HFFc6 (cell line): Measurements from ENCODE around the gene USH1C. TPM values are rescaled to one million over a fixed set of nuclear protein-coding genes. Genes with fewer than 3 reads are reported as not detected.

Source experiments
- DNase-seq: peaks from one replicate; pipeline ENCODE4 v3.0.0-alpha.2; 2018
- H3K27ac Mint-ChIP-seq: 2 replicates; pipeline ENCODE4 v1.8.0; 2020; ENCODE audit warnings: mild to moderate bottlenecking, mixed read lengths
- H3K27me3 Mint-ChIP-seq: 2 replicates; pipeline ENCODE4 v1.8.0; 2021; ENCODE audit warnings: mild to moderate bottlenecking, moderate library complexity, mixed read lengths; ENCODE audit not compliant: insufficient read depth
- H3K36me3 Mint-ChIP-seq: 2 replicates; pipeline ENCODE4 v1.8.0; 2021; ENCODE audit warnings: low read depth, mixed read lengths
- H3K4me1 Mint-ChIP-seq: 2 replicates; pipeline ENCODE4 v1.8.0; 2020; ENCODE audit warnings: low read depth, mixed read lengths
- H3K4me3 Mint-ChIP-seq: 2 replicates; pipeline ENCODE4 v1.8.0; 2020; ENCODE audit warnings: mild to moderate bottlenecking, moderate library complexity, mixed read lengths
- H3K9me3 Mint-ChIP-seq: 2 replicates; pipeline ENCODE4 v1.8.0; 2020; ENCODE audit warnings: mild to moderate bottlenecking, mixed read lengths
- CTCF ChIP-seq: fragments of 200-600 bp; sonication (generic); IDR thresholded peaks from 2 replicates; pipeline ENCODE4 v1.5.0; 2021; ENCODE audit warnings: antibody characterized with exemption, mild to moderate bottlenecking
- total RNA-seq, 6 experiments: library from RNA; stranded (reverse); fragmentation: NEBNext Ultra II Directional; extraction: Animal tissue kit (Norgen Biotek cat#: 25700); gene quantifications; 2 replicates in 1 of 6; 3 replicates in 5 of 6; pipeline ENCODE4 v1.2.3, GENCODE V29; 2021

USH1C gene
- total RNA-seq, 6 experiments from 2014 or later, result not detected

DNA sequence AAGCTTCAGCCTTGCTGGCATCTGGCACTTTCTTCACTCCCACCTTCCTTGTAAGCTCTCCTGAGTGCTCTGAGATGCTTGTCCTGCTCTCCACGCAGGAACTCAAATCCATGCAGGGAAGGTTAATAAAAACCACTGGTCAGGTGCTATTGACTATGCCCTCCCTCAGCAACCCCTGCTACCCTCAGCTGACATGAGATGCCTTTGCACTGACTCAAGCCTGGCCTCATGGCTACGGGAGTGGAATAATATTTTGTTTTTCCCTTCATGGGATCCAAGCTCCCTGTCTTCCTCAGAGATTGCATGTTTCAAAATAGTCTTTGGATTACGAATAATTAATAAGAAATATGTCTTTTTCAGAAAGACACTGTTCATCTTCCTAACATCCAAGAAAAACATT is 35.9 kb downstream of the USH1C start:
- no peak for TF ChIP-seq CTCF
- DNase-seq, result no peak
- Mint-ChIP-seq H3K4me3 (no peak overlapping the region), H3K27ac (no peak overlapping the region), H3K27me3 (peaks cover 36% of the 10 kb centered on the region), H3K4me1 (no peaks in the 10 kb centered on the region), H3K9me3 (no peaks in the 10 kb centered on the region), H3K36me3 (no peaks in the 10 kb centered on the region)

- no peak for TF ChIP-seq CTCF
- Mint-ChIP-seq H3K4me3 (no peak overlapping the region), H3K27ac (no peak overlapping the region), H3K36me3 (no peaks in the 10 kb centered on the region), H3K4me1 (no peaks in the 10 kb centered on the region), H3K9me3 (no peaks in the 10 kb centered on the region), H3K27me3 (peaks cover 35% of the 10 kb centered on the region)
- DNase-seq, result no peak
These were observed 36.4 kb downstream of the USH1C start for GRCh38 chr11:17507773-17508172.

GRCh38 chr11:17506942-17507341 is 37.3 kb downstream of the USH1C start:
- no peaks in the 10 kb centered on the region for H3K36me3 Mint-ChIP-seq
- DNase-seq, result no peak
- no peaks in the 10 kb centered on the region for H3K4me1 Mint-ChIP-seq
- no peak for TF ChIP-seq CTCF
- no peak overlapping the region for H3K4me3 Mint-ChIP-seq
- H3K27ac Mint-ChIP-seq, result no peak overlapping the region
- peaks cover 30% of the 10 kb centered on the region for H3K27me3 Mint-ChIP-seq
- H3K9me3 Mint-ChIP-seq, result no peaks in the 10 kb centered on the region

DNA sequence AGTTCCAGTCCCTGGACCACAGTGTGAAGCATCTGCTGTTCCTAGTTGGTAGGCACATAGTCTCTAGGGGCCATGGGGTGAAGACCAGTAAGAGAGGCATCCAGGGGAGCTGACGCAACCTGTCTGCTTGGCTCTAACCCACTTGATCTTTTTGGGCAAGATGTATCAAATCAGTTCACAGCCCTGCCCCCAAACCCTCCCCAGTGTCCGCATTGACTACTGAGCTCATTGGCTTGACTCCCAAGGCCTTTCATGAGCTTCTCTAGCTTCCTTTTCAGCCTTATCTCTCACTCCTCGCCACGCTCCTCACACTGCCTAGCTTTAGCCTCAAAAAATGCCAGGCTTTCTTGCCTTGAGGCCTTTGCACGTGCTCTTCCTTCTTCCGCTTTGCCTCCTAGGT is 37.9 kb downstream of the USH1C start:
- TF ChIP-seq CTCF, result no peak
- Mint-ChIP-seq H3K4me1 (no peaks in the 10 kb centered on the region), H3K27ac (no peak overlapping the region), H3K4me3 (no peak overlapping the region), H3K36me3 (no peaks in the 10 kb centered on the region), H3K27me3 (peaks cover 28% of the 10 kb centered on the region), H3K9me3 (no peaks in the 10 kb centered on the region)
- DNase-seq, result no peak

DNA sequence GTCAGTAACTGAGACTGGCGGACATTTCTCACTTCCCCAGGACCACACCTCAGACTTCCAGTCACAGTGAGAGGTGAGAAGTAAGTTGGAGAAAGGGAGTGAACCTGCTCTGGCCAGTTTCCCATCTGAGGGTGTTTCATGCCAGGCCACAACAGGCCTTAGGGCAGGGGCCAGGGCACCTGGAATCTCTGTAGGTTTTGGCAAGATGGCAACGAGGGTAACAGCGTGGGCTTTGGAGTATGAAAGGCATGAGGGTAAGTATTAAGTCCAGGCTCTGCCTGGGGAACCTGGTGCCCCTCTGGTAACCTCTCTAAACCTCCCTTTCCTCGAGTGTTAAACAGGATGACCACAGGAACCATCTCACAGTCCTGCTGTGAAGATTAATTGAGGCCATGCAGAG is 39.1 kb downstream of the USH1C start:
- no peak overlapping the region for H3K4me3 Mint-ChIP-seq

More for the DNA sequence above, 39.1 kb downstream of the USH1C start:
- Mint-ChIP-seq H3K27me3 (peaks cover 19% of the 10 kb centered on the region), H3K36me3 (no peaks in the 10 kb centered on the region), H3K9me3 (no peaks in the 10 kb centered on the region), H3K27ac (no peak overlapping the region), H3K4me1 (no peaks in the 10 kb centered on the region)
- TF ChIP-seq CTCF, result no peak
- no peak for DNase-seq
